ENCODE measurements around the gene PNLDC1.
A peak's percentile ranks its signal among the peaks of the same experiment; 100 is the strongest.
"Not testable (repeated sequence)": the region's sequence is repeated elsewhere in the genome, so short reads cannot be mapped to it uniquely, and the experiment has no call there.

PNLDC1 gene

DNA sequence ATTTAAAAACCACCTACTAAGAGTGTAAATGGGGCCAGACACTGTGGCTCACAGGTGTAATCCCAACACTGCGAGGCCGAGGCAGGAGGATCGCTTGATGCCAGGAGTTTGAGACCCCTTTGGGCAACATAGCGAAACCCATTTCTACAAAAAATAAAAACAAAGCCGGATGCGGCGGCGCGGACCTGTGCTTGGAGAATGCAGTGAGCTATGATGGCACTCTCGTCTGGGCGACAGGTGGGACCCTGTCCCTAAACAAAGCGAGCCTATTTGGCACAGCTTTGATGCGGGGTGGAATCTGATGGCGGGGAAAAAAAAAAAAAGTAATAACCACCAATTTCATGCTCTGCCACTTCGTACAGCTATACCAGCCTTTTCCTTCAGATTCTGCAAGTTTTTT lies 11.8 kb upstream of the PNLDC1 start:
- DNase-seq (ENCODE audit: low read depth): peak; percentile 11

DNA sequence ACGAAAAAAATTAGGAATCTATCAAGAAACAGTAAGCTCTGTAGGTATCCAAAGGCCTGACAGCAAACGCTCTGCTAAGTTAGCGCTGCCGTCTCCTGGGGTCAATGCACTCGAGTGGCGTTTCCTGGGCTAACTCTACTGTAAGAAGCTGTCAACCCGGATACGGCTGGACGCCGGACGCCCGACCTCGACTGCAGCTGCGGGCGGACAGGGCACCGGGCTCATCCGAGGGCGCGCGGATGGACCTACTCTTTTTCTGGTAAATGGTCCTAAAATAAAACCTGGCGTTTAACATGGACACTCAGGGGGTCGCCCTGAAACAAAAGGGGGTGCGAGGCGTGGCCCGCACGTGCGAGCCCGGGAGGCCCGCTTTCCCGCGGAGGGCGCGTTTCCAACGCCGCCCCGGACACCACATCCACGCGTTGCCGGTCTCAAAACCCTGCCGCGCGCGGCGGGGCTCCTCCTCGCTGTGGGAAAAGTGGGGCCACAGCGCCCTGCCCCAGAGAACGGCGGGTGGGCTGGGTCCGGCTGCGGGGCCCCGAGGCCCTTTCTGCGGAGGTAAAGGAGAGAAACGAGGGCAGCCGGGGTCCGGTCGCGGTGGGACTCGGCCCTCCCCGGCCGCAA lies 11.2 kb upstream of the PNLDC1 start:
- peak; percentile 4 for DNase-seq (ENCODE audit: low read depth)

DNA sequence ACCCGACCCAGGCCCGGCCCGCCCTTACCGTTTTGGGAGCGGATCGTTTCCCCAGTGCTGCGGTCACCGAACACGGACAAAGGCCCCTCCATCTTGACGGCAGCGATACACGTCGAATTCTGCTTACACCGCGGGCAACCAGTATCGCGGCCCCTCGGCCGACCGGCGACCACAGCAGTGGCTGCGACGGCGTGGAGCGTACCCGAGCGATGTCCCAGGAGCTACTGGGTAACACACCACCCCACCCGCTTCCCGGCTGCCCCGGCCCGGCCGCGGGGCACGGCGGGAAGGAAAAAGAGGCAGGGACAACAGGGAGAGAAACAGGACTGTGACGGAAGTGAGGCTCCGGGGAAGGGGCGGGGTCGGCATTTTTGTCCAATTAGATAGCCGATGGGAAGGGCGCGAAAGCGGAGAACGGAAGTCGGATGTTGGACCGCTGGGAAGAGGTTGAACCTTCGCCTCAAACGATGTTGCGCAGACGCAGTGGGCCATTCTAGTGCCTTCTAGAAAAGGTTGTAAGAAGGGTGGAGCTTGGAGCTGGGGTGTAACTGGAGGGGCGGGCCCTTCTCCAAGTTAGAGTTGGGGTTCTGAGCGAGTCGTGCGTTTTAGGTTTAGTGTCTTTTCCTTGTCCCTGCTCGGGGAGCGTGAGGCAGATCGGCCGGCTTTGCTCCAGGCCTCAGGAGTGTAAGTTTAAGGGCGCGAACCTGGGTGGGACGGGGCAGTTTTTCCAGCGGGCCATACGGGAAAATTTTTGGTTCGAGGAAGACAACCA lies 10.5 kb upstream of the PNLDC1 start, which contains the start of gene TCP1:
Gene TCP1 (minus strand): TSS at position 226 of the 772 bp plus-strand sequence. CDS start 134 bp downstream, at position 92.
- peak; percentile 99 for DNase-seq (ENCODE audit: low read depth)

DNA sequence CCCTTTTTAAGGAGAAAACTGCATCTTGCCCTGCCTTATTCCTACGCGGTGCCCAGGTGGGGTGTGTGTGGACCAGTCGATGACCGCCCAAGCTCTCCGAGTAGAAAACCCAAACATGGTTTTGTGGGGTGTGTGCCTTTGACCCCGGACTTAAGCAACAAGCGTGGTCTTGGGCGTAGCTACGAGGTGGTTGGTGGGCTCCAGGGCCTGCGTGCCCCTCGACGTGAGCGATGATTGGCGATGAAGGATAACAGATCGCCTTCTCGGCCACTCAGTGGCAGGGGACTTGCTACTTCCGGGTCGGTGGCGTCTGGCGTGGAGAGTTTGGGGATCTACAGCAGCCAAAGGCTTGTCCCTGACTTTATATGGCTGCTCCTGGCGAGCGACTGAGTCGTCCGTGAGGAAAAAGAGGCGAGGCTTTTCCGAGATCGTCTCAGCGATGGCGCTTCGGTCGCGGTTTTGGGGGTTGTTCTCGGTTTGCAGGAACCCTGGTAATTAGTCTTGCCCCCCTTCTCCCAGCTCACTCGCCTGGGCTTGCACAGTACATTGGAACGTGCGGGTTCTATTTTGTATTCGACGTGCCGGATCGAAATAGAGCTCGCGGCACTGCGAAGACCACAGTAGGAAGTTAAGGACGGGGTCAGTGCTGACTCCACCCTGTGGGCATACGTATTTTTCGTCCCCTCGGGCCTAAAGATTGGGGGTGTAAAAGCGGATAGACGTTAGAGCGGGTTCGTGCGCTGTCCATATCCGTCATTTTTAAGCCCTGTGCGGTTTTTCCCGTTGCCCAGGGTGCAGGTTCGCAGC lies 9.7 kb upstream of the PNLDC1 start, which contains the start of gene MRPL18:
Gene MRPL18 (plus strand): TSS at position 319 of the 807 bp plus-strand sequence. CDS start 121 bp downstream, at position 440.
- DNase-seq (ENCODE audit: low read depth): peak; percentile 82

DNA sequence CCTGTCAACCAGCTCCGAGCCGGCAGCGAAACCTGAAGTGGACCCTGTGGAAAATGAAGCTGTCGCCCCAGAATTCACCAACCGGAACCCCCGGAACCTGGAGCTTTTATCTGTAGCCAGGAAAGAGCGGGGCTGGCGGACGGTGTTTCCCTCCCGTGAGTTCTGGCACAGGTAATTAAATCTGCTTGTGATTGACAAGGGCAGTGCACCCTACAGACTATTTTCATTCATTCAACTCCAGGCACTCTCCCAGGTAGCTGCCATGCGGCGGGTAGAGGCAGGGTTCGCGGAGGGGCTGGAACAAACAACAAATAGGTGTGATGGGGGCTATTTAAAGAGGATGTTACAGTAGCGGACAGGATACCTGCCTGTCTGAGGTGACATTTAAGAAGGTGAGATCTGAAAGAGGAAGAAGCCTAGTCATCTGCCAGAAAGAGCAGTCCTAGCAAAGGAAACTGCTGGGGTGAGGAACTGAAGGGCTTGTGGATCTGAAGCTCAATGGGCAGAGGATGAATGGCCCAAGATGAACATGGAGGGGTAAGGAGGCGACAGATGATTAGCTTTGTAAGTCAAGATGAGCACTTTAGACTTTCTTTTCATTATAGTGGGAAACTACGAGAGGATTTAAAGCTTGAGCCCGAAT lies 9.0 kb upstream of the PNLDC1 start:
- peak; percentile 6 for DNase-seq (ENCODE audit: low read depth)

DNA sequence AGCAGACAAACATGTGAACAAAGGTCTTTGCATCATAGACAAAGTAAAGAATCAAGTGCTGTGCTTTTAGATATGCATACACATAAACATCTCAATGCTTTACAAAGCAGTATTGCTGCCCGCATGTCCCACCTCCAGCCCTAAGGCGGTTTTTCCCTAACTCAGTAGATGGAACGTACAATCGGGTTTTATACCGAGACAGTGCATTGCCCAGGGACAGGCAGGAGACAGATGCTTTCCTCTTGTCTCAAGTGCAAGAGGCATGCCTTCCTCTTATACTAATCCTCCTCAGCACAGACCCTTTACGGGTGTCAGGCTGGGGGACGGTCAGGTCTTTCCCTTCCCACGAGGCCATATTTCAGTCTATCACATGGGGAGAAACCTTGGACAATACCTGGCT lies 5.1 kb upstream of the PNLDC1 start:
- not testable (repeated sequence) for DNase-seq (ENCODE audit: low read depth)

DNA sequence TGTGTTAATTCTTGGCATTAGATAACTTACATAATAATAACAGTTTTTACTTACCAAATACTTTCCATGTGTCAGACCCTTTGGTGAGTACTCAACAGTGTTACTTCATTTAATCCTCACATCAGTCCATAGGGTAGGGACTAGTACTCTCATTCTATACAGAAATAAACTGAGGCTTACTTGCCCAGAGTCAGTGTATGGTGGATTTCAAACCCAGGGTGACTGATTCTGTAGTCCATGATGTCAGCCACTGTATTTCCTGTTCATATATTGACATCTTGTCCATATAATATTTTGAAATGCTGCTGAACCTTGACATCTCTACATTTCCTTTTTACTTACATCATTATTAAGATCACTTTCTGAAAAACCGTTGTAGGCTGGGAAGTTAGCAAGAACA lies 2.5 kb upstream of the PNLDC1 start:
- DNase-seq (ENCODE audit: low read depth): no peak

DNA sequence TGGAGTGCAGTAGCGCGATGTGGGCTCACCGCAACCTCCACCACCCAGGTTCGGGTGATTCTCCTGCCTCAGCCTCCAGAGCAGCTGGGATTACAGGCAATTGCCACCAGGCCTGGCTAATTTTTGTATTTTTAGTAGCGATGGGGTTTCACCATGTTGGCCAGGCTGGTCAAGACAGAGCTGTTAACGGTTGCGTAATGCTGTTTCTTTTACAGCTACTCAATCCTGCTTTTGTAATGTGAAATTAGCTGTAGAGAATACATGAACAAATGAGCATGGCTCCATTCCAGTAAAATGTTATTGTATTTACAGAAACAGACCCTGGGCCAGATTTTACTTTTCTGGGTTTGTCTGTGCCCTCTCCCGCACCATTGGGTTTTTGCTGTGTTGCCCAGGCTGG lies 1.9 kb downstream of the PNLDC1 start:
- no peak for DNase-seq (ENCODE audit: low read depth)

DNA sequence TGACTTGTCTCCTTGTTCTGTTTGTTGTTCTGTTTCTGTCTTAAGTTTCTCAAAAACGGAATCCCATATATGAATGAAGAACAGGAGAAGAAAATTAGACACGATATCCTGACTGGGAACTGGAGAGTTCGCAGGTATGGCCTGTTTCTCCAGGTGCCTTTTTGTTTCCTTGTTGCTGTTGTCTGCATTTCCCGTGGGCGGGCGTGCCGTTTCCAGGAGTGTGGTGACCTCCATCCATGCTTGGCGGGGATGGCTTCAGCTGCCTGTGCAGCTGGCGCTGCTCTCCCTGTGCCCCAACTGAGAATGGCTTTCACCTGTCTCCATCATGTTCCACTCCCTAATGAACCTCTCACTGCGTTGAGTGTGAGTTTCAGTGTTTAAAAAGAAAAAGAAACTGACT lies 4.4 kb downstream of the PNLDC1 start:
- DNase-seq (ENCODE audit: low read depth): no peak

DNA sequence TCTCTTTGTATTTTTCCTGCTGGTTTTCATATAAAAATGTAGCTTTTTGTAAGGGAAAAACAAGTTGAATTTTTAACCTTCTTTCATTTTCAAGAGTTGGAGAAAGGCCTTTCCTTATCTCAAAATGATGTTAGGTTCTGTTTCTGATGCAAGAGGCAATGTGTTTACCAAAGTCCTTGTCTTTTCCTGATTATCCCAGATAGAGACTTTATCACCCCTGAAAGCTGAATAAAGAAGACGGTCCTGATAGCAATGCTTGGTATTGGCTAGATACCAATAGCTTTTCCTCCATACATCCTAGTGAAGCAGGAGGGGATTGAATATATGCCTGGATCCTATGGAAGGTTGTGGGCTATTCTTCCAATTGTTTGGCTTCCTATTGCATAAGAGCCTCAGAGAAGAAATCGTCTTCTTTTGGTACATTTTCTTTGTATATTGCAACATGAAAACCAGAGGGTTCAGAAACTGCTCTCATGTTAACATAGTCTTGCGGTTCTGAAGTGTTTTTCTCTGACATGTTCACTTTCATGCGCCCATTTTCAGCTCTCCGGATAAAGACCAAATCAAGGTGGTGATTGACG lies 5.5 kb downstream of the PNLDC1 start:
- DNase-seq (ENCODE audit: low read depth): no peak

DNA sequence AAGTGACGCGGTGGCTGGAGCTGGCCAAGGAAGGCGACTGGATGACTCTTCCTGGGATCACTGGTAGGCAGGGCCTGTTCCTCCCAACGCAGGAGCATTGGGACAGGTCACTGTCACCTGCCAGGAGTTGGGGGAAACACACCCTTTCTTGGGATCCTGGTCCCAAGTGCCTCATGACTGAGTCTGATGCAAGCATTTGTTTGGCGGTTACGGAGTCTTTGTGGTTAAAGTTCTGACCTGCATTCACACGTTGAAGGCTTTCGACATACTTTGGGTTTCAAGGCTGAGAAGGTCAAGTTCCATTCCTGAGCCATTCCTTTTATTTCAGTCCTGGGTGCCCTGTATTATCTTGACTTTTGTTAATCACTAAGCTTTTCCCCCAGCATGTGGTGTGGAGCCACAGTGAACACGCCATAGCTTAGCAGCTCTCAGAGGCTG lies 6.0 kb downstream of the PNLDC1 start:
- no peak for DNase-seq (ENCODE audit: low read depth)

DNA sequence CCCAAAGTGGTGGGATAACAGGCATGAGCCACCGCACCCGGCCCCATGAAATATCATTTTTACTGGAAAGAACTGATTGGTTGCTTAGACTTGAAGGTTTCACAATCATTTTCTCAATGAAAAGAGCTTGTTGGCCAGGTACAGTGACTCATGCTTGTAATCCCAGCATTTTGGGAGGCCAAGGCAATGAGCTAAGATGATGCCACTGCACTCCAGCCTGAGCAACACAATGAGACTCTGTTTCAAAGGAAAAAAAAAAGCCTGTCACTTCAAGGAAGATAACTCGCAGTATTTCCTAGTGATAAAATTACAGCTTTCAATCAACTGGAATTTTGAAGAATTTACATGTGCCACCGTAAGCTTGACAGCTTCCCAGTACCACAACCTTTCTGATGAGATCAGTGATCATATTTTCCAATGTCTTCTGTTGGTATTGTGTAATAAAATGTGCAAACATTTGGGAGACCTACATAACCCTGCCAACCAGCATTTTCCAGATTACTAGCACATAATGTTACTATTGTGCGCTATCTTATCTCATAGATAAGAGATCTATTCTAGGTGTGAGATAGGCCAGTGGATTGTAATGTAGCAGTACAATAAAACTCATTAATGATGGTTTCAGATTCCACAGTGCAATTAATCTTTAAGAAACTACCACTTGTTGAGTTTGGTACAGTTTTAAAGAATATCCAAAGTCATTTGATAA lies 7.2 kb downstream of the PNLDC1 start:
- DNase-seq (ENCODE audit: low read depth): no peak

DNA sequence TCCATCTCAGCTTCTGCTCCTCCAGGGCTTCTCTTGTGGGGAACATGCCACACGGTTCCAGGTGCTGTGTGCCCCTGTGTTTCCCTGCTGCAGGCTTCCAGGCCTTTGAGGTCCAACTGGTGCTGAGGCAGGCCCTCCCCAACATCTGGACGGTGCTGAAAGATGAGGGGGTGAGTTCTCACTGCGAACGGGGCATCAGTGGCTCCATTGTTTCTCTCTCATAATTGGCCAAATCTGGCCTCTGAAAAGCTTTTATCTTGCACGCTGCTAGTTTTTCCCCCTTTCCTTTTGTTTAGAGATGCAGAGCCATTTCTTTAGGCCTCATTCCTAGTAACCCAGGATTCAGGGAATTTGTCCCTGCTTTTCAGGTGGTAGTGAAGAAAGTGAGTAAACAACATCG lies 8.6 kb downstream of the PNLDC1 start:
- DNase-seq (ENCODE audit: low read depth): no peak

DNA sequence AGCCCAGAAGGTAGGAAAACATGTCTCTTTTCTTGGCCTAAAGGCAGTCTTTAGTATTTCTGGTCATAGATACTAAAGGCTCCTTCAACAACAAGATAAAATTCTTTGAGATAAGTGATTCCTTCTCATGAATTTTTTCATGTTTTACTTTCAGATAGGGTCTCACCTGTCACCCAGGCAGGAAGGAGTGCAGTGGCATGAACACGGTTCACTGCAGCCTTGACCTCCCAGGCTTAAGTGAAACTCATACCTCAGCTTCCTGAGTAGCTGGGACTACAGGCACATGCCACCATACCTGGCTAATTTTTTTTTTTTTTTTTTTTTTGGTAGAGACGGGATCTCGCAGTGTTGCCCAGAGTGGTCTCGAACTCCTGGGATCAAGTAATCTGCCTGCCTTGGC lies 9.1 kb downstream of the PNLDC1 start:
- no peak for DNase-seq (ENCODE audit: low read depth)

DNA sequence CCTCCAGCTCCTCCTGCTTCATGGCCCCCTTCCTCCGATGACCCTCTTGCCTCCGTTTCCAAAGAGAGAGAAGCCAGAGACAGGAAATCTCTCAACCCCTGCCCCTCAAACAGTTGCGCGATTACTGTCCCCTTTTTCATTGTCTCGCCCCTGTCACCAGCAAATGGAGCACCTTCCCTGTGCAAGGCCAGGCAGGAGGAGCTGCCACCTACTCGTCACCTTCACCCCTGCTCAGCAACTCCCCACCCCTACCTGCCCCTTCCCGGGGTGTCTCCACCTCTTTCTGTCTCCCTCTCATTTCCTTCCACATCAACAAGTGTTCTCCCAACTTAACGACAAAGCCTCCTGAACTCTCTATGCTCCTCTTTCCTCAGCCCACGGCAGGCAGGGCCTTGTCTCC lies 13.7 kb downstream of the PNLDC1 start:
- DNase-seq (ENCODE audit: low read depth): no peak

DNA sequence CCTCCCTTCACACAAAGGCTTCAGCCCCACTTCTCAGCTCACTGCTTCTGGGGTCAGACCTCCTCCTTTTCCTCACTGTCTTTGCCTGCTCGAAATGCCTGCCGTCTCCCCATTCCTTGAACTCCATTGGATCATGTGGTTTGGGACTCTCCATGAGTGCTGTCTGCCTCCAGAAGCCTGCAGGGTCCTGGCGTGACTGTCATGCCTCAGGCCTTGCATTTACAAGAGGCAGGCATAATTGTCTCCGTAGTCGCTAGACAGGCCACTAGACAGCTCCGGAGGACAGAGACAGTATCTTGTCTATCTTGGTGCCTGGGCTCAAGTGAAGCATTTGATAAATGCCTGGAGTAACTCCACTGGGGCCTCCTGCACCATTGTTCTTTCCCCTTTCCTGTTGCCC lies 15.3 kb downstream of the PNLDC1 start:
- no peak for DNase-seq (ENCODE audit: low read depth)

DNA sequence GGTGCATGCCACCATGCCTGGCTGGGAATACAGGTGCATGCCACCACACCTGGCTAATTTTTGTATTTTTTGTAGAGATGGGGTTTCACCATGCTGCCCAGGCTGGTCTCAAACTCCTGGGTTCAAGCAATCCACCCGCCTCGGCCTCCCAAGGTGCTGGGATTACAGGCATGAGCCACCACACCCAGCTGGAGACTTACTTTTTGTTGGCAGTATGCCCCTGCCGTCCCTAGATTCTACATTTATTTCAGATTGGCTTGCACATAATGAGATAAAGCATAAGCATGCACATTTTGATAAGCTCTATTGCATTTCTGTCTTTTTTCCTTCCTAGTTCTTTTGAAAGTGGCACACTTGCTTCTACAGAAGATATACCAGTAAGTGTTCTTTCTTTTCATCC lies 16.7 kb downstream of the PNLDC1 start:
- not testable (repeated sequence) for DNase-seq (ENCODE audit: low read depth)

DNA sequence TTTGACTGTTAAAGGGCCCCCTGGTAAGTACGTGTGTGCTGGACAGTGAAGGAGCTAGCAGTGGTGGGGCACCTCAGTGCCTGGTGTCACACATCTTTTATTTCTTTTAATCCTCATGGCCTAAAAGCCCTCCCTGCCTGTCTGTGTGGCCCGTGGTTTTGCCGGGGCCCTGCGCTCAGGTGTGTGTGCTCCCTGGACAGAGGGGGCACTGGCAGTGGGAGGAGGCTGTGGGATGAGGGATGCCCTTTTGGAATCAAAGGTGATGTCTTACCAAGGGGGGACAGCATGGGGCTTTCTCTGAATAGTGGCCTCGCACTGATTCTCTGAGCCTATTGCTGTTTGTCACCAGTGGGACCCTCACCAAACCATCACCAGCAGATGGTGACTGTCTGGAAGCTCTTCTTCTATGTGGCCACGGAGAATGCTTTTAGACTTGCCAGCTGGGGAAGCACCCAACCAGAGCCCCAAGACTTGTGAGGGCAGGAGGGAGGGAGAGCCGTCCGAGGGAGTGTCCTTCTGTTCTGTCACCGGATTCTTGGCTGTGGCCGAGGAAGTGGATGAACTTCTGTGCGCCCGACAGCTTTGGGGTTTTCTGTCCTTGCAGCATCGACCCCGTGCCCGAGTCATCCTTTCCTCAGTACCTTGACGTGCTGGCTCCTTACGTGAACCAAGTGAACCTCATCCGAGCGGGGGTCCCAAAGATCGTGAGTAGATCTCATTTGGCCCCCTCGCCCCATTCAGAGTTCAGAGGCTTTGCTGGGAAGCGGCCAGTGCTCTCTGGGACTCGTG lies 18.1 kb downstream of the PNLDC1 start:
- DNase-seq (ENCODE audit: low read depth): no peak

DNA sequence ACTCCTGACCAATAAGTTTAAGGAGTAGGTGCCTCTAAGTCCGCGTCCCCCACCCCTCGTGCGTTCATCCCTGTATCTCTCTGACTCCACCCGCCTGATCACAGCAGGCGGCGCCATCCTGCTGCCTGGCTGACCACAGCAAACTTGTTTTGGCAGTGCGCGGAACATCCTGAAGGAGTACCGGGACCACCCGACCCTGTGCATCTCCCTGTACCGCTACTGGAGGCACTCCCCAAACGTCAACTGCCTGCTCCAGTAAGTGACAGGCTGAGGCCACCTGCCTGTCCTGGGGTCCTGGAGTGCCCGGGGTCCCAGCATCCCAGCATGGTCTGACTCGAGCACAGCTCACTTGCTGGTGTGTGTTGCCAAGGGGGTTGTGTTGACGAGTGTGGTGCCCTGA lies 19.0 kb downstream of the PNLDC1 start:
- DNase-seq (ENCODE audit: low read depth): no peak

DNA sequence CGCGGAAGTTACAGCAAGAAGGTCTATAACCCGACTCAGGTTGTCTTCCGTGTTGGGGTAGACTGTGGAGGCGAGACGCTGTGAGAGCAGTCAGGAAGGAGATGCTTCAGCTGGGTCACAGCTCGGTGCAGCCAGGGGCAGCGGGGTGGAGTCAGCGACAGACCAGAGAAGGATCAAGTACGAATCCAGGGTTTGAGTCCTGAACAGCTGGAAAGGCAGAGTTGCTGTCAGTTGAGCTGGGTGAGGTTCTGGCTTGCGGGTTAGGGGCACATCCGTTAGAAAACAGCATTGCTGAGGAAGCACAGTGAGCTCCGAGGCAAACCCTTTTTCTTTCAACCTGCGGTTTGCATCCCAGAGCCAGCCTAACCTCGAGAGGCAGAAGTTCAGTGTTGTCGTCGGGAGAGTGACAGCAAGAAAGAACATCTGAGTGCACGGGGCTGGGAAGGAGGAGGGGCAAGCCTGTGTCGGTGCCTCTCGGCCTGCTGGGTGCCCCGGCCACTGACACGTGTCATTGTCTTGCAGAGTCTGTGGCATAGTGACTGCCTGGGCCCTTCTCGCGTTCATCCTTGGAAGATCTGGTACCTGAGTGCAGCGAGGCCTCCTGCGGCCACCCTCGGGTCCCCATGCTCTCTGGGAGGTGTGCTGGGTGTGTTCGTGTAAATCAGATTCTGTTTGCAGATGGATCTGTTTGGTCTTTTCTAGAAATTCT lies 20.0 kb downstream of the PNLDC1 start:
- no peak for DNase-seq (ENCODE audit: low read depth)

Data from activated T-cell treated with anti-CD3 and anti-CD28 coated beads for 1 hour (primary cell).